Neuronal stem cell (in vitro differentiated cells): ENCODE measurements around the gene HDC.

Experiments
- DNase-seq: peaks from one replicate; pipeline ENCODE4 v3.0.0-alpha.2; 2013; ENCODE audit warnings: low spot score
- H2AFZ ChIP-seq: one replicate; pipeline ENCODE4 v1.6.1; 2013; ENCODE audit warnings: mild to moderate bottlenecking, low read length, inconsistent platforms
- H2AK5ac ChIP-seq: 2 replicates; pipeline ENCODE4 v1.6.1; 2013; ENCODE audit warnings: low read depth, mild to moderate bottlenecking, inconsistent platforms, low read length, moderate library complexity, mixed read lengths
- H2BK120ac ChIP-seq: 2 replicates; pipeline ENCODE4 v1.6.1; 2013; ENCODE audit warnings: low read depth, mild to moderate bottlenecking, inconsistent platforms, low read length, moderate library complexity, mixed read lengths
- H2BK12ac ChIP-seq: one replicate; pipeline ENCODE4 v1.6.1; 2013; ENCODE audit warnings: low read length, inconsistent platforms
- H2BK15ac ChIP-seq: 2 replicates; pipeline ENCODE4 v1.6.1; 2013; ENCODE audit warnings: mild to moderate bottlenecking, low read length, inconsistent platforms, mixed read lengths
- H2BK5ac ChIP-seq: one replicate; pipeline ENCODE4 v1.6.1; 2013; ENCODE audit warnings: inconsistent platforms, mild to moderate bottlenecking, low read length, moderate library complexity
- H3K14ac ChIP-seq: one replicate; pipeline ENCODE4 v1.6.1; 2013; ENCODE audit warnings: low read length, inconsistent platforms
- H3K18ac ChIP-seq: 2 replicates; pipeline ENCODE4 v1.6.1; 2013; ENCODE audit warnings: low read length, inconsistent platforms
- H3K23ac ChIP-seq: 2 replicates; pipeline ENCODE4 v1.6.1; 2013; ENCODE audit warnings: low read depth, mild to moderate bottlenecking, mixed read lengths, low read length, inconsistent platforms; ENCODE audit not compliant: poor library complexity
- H3K27ac ChIP-seq: replicated peaks from 3 replicates; pipeline ENCODE4 v1.5.1; 2013; ENCODE audit warnings: low read length, inconsistent platforms
- H3K27me3 ChIP-seq, 3 experiments: 2 replicates each; pipeline ENCODE4 v1.6.1; 2013; ENCODE audit warnings: low read length in 3 of 3, mild to moderate bottlenecking in 2 of 3, inconsistent platforms in 1 of 3, low read depth in 1 of 3, mixed read lengths in 1 of 3, moderate library complexity in 1 of 3; ENCODE audit not compliant: control insufficient read depth in 3 of 3, insufficient read depth in 3 of 3
- H3K36me3 ChIP-seq, 2 donors: replicated peaks in 1 of 2; 2 replicates each; pipeline ENCODE4 v1.6.1; 2013; ENCODE audit warnings: low read length in 2 of 2; ENCODE audit not compliant: control insufficient read depth in 2 of 2, insufficient read depth in 2 of 2
- H3K4ac ChIP-seq: 2 replicates; pipeline ENCODE4 v1.6.1; 2013; ENCODE audit warnings: inconsistent platforms, mild to moderate bottlenecking, low read length, moderate library complexity
- H3K4me1 ChIP-seq, 2 donors: 1 replicate in 1 of 2; 2 replicates in 1 of 2; pipeline ENCODE4 v1.6.1; 2013; ENCODE audit warnings: low read length in 2 of 2, low read depth in 1 of 2; ENCODE audit not compliant: control insufficient read depth in 2 of 2, insufficient read depth in 1 of 2
- H3K4me2 ChIP-seq: one replicate; pipeline ENCODE4 v1.6.1; 2013; ENCODE audit warnings: mild to moderate bottlenecking, low read length, inconsistent platforms; ENCODE audit not compliant: insufficient read depth, poor library complexity, severe bottlenecking
- H3K4me3 ChIP-seq, 2 donors: 2 replicates each; pipeline ENCODE4 v1.5.1; 2013; ENCODE audit warnings: low read length in 2 of 2, mild to moderate bottlenecking in 2 of 2, inconsistent platforms in 1 of 2, moderate library complexity in 1 of 2
- H3K79me1 ChIP-seq: one replicate; pipeline ENCODE4 v1.6.1; 2013; ENCODE audit warnings: low read depth, mild to moderate bottlenecking, inconsistent platforms, low read length, moderate library complexity
- H3K9ac ChIP-seq: one replicate; pipeline ENCODE4 v1.6.1; 2013; ENCODE audit warnings: mild to moderate bottlenecking, low read depth, low read length, inconsistent platforms; ENCODE audit not compliant: poor library complexity
- H3K9me3 ChIP-seq, 2 donors: replicated peaks in 1 of 2; 2 replicates each; pipeline versions ENCODE3 to v1.6.1; 2013; ENCODE audit warnings: low read length in 2 of 2, mild to moderate bottlenecking in 2 of 2, inconsistent platforms in 1 of 2, low read depth in 1 of 2, mixed read lengths in 1 of 2, moderate library complexity in 1 of 2; ENCODE audit not compliant: control insufficient read depth in 2 of 2, insufficient read depth in 1 of 2
- H4K8ac ChIP-seq: one replicate; pipeline ENCODE4 v1.6.1; 2013; ENCODE audit warnings: low read depth, mild to moderate bottlenecking, inconsistent platforms, low read length, moderate library complexity
- H4K91ac ChIP-seq: one replicate; pipeline ENCODE4 v1.6.1; 2013; ENCODE audit warnings: low read length, low read depth, mild to moderate bottlenecking, inconsistent platforms; ENCODE audit not compliant: poor library complexity
- WGBS, 2 donors: extraction: QIAGEN DNeasy Blood & Tissue Kit; methylation state at CpG; one replicate each; pipeline ENCODE4 v1.1.7; 2013; ENCODE audit warnings: missing lambda C conversion rate in 2 of 2, mixed read lengths in 1 of 2; ENCODE audit not compliant: insufficient read length in 2 of 2, insufficient replicate concordance in 1 of 2; ENCODE audit errors: extremely low coverage in 2 of 2; 5-methylcytosine and 5-hydroxymethylcytosine counted together

Gene HDC

DNA sequence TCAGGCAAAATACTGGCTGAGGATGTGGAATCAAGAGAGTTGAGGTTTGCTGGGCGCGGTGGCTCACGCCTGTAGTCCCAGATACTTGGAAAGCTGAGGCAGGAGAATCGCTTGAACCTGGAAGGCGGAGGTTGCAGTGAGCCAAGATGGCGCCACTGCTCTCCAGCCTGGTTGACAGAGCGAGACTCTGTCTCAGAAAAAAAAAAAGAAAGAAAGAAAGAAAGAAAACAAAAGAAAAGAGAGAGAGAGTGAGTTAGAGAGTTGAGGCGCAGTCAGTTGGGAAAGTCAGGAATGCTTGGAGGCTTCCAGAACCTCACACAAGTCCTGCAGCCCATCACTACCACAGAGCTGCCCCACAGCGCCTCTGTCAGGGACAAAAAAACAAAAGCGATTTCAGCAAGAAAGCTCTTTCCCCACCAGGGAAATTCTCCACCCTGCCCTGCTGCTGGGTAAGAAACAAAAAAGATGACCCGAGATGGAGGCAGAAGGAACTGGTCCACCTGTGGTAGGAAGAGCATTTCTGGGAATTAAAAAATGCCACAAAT is 13.8 kb downstream of the HDC start:
- no peak for DNase-seq
- Histone ChIP-seq H3K36me3 (no peaks in the 10 kb centered on the region), H3K9ac (no peak overlapping the region), H3K9me3 (no peaks in the 10 kb centered on the region), H3K18ac (no peak overlapping the region), H2BK5ac (no peak overlapping the region), H4K8ac (no peak overlapping the region), H3K27me3 (no peaks in the 10 kb centered on the region), H3K27ac (no peak overlapping the region), H2BK12ac (no peak overlapping the region), H2AK5ac (no peak overlapping the region), H3K79me1 (no peaks in the 10 kb centered on the region), H3K14ac (no peak overlapping the region), H3K4me3 (no peak overlapping the region), H3K4ac (no peak overlapping the region), H2BK120ac (no peak overlapping the region), H4K91ac (no peak overlapping the region), H3K4me1 (no peaks in the 10 kb centered on the region), H2BK15ac (no peak overlapping the region), H2AFZ (no peak overlapping the region), H3K4me2 (no peak overlapping the region), H3K23ac (no peak overlapping the region)
- no CpG with 5 or more reads among the region's 11 CpGs for WGBS, 2 donors

DNA sequence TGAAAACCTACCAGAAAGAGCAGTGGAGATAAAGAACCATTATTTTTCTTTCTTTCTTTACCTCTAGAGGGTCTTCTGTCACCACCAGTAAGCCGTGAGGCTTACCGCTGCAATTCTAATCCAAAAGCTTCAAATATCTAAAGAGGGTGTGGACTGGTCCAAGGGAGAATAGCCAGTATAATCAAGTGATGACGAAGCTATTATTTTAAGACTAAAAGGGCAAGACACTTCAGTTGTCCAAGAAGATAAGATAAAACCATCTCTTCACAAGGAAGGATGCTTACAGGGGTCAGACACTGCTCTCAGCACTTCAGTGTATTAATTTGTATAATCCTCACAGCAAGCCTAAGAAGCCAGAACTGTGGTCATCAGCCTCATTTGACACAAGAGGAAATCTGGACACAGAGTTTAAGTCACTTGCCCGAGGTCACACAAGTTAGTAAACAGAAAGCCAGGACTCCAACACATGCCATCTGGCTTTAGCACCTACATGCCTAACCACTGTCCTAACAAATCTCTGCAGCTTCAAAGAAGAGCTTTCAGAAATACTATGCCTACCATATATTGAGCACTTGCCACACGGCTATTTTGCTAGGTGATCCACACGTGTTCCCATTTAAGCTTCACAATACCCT is 14.6 kb downstream of the HDC start:
- Histone ChIP-seq H3K9ac (no peak overlapping the region), H3K4ac (no peak overlapping the region), H4K8ac (no peak overlapping the region), H3K27ac (no peak overlapping the region), H3K4me2 (no peak overlapping the region), H3K23ac (no peak overlapping the region), H2BK120ac (no peak overlapping the region), H4K91ac (no peak overlapping the region), H3K14ac (no peak overlapping the region), H2AK5ac (no peak overlapping the region), H3K27me3 (peaks cover 0 to 4% (median 0%) of the 10 kb centered on the region in 3 experiments), H3K9me3 (no peaks in the 10 kb centered on the region), H3K36me3 (no peaks in the 10 kb centered on the region), H2BK15ac (no peak overlapping the region), H3K79me1 (no peaks in the 10 kb centered on the region), H3K4me1 (no peaks in the 10 kb centered on the region), H2BK5ac (no peak overlapping the region), H2BK12ac (no peak overlapping the region), H3K4me3 (no peak overlapping the region), H2AFZ (no peak overlapping the region), H3K18ac (no peak overlapping the region)
- no peak for DNase-seq
- no CpG with 5 or more reads among the region's 6 CpGs for WGBS, 2 donors

DNA sequence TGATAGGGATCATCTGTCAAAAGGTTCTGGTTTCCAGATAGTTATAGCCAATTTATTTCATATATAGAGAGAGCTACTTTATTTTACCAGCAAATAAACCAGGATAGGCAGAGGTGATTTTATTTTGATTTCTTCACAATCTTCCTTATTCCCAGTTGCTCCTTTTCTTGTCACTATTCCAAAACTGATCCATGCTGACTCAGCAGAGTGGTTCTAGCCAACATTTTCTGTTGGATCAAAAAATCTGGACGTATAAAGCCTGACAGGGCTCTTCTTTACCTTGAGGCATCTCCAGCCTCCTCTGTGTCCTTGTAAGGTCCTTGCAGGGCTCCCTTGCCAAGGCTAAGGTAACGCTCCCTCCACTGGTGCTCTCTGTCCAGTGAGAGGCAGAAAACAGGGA is 15.8 kb downstream of the HDC start:
- no peak overlapping the region for H2BK15ac ChIP-seq
- H3K9ac ChIP-seq, result no peak overlapping the region
- H2BK120ac ChIP-seq, result no peak overlapping the region
- H3K79me1 ChIP-seq, result no peaks in the 10 kb centered on the region
- H3K4me3 ChIP-seq, result no peak overlapping the region
- no peak overlapping the region for H2BK5ac ChIP-seq
- H2BK12ac ChIP-seq, result no peak overlapping the region
- H3K27me3 ChIP-seq, result peaks cover 0 to 4% (median 0%) of the 10 kb centered on the region in 3 experiments
- no peak overlapping the region for H3K4ac ChIP-seq
- no peaks in the 10 kb centered on the region for H3K4me1 ChIP-seq
- H4K91ac ChIP-seq, result no peak overlapping the region
- H3K23ac ChIP-seq, result no peak overlapping the region
- no CpG with 5 or more reads among the region's 2 CpGs for WGBS, 2 donors
- no peak overlapping the region for H2AK5ac ChIP-seq
- no peak overlapping the region for H3K27ac ChIP-seq
- no peak overlapping the region for H4K8ac ChIP-seq
- DNase-seq, result no peak
- H3K18ac ChIP-seq, result no peak overlapping the region
- H3K14ac ChIP-seq, result no peak overlapping the region
- no peak overlapping the region for H2AFZ ChIP-seq
- no peak overlapping the region for H3K4me2 ChIP-seq
- no peaks in the 10 kb centered on the region for H3K36me3 ChIP-seq
- no peaks in the 10 kb centered on the region for H3K9me3 ChIP-seq

DNA sequence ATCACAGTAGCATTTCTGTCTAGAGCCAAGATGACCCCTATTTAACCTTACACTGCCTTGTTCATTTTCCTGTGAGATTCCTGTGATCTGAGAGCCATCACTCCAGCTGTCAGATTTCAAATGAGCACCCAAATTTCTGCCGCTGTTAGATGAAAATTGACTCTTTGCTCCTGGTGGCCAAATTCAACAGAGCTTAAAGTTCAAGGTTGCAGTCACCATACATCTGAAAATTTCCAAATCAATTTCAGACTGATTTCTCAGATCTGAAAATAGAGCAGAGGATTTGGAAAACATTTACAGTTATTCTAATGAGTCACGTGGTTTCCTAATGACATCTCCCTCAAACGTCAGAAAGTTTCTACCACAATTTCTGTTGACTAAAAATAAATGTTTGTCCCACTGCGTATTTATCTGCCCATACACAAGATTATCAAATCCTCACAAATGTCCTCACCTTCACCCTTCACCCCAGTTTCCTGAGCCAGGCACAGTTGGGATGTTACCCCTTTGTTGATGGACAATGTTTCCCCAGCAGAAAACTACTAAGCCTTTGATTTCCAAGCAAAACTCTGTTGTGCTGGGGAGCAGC is 16.4 kb downstream of the HDC start:
- DNase-seq, result no peak
- WGBS, 2 donors, result no CpG with 5 or more reads among the region's 4 CpGs

More for the DNA sequence above, 16.4 kb downstream of the HDC start:
- Histone ChIP-seq H4K91ac (no peak overlapping the region), H3K9ac (no peak overlapping the region), H3K14ac (no peak overlapping the region), H3K18ac (no peak overlapping the region), H2BK12ac (no peak overlapping the region), H3K4me3 (no peak overlapping the region), H3K9me3 (no peaks in the 10 kb centered on the region), H2AK5ac (no peak overlapping the region), H3K4me1 (no peaks in the 10 kb centered on the region), H2BK5ac (no peak overlapping the region), H4K8ac (no peak overlapping the region), H3K79me1 (no peaks in the 10 kb centered on the region), H3K23ac (no peak overlapping the region), H2BK15ac (no peak overlapping the region), H3K27ac (no peak overlapping the region), H3K4me2 (no peak overlapping the region), H3K27me3 (peaks cover 0 to 4% (median 0%) of the 10 kb centered on the region in 3 experiments), H3K4ac (no peak overlapping the region), H2AFZ (no peak overlapping the region), H3K36me3 (no peaks in the 10 kb centered on the region), H2BK120ac (no peak overlapping the region)
